ENCODE measurements around the gene DOK7. TPM values are rescaled to one million over a fixed set of nuclear protein-coding genes. Genes with fewer than 3 reads are reported as not detected.

The DOK7 gene
- total RNA-seq, 1 donor from 2014 or later: 5.1 TPM

DNA sequence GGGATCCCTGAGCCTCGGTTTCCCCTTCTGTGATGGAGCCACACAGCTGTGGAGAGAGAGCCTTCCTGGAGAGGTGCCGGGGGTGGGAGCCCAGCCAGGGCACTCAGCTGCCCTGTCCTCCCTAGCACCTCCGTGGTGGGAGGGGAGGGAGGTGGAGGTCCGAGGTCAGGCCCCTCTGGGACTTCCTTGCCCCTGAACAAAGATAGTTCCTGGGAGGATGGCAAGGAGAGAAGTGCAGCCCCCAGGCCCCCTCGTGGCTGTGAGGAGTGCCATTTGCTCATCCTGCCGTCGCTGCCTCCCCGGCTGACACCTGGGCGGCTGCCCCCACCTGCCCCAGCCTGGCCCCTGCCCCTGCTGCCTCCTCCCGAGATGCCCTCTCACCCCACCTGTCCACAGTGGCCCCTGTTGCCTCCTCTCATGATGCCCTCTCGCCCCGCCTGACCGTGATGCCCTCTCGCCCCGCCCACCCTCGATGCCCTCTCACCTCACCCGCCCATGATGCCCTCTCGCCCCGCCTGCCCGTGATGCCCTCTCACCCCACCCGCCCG, 12.7 kb downstream of the DOK7 start:
- peak; percentile 19 for DNase-seq
- peaks cover 1% of the 10 kb centered on the region for H3K4me1 Mint-ChIP-seq (ENCODE audit: low read depth, unreplicated experiment)
- no peaks in the 10 kb centered on the region for H3K36me3 Mint-ChIP-seq (ENCODE audit: unreplicated experiment)
- H3K4me3 Mint-ChIP-seq (ENCODE audit: unreplicated experiment): no peak overlapping the region
- no peak for TF ChIP-seq CTCF (IDR thresholded peaks at IDR 0.05; ENCODE audit: partially characterized antibody, unreplicated experiment)
- H3K27me3 Mint-ChIP-seq (ENCODE audit: unreplicated experiment): peaks cover 5% of the 10 kb centered on the region
- no peaks in the 10 kb centered on the region for H3K9me3 Mint-ChIP-seq (ENCODE audit: unreplicated experiment)
- no peak overlapping the region for H3K27ac Mint-ChIP-seq (ENCODE audit: unreplicated experiment)

DNA sequence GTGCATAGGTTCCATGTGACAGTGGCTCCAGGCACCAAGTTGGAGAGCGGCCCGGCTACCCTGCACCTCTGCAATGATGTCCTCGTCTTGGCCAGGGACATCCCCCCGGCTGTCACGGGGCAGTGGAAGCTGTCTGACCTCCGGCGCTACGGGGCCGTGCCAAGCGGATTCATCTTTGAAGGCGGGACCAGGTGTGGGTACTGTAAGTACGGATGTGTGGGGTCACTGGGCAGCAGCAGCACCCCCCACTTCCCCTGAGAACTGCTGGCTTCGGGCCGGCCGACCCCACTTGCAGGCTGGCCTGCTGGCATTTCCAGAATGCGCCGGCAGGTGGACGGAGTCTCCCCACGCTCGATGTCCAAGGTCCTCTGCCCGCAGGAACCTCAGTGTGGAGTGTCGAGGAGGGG, 13.2 kb downstream of the DOK7 start:
- no peak for TF ChIP-seq CTCF (IDR thresholded peaks at IDR 0.05; ENCODE audit: partially characterized antibody, unreplicated experiment)
- Mint-ChIP-seq H3K27ac (ENCODE audit: unreplicated experiment) (no peak overlapping the region), H3K36me3 (ENCODE audit: unreplicated experiment) (no peaks in the 10 kb centered on the region), H3K4me1 (ENCODE audit: low read depth, unreplicated experiment) (peaks cover 4% of the 10 kb centered on the region), H3K9me3 (ENCODE audit: unreplicated experiment) (no peaks in the 10 kb centered on the region), H3K4me3 (ENCODE audit: unreplicated experiment) (no peak overlapping the region), H3K27me3 (ENCODE audit: unreplicated experiment) (peaks cover 5% of the 10 kb centered on the region)
- peak; percentile 22 for DNase-seq

GRCh38 chr4:3476936-3477749, 14.0 kb downstream of the DOK7 start:
- Mint-ChIP-seq H3K9me3 (ENCODE audit: unreplicated experiment) (no peaks in the 10 kb centered on the region), H3K4me3 (ENCODE audit: unreplicated experiment) (no peak overlapping the region), H3K36me3 (ENCODE audit: unreplicated experiment) (no peaks in the 10 kb centered on the region), H3K27me3 (ENCODE audit: unreplicated experiment) (peaks cover 5% of the 10 kb centered on the region), H3K4me1 (ENCODE audit: low read depth, unreplicated experiment) (peaks cover 4% of the 10 kb centered on the region), H3K27ac (ENCODE audit: unreplicated experiment) (no peak overlapping the region)
- TF ChIP-seq CTCF (IDR thresholded peaks at IDR 0.05; ENCODE audit: partially characterized antibody, unreplicated experiment): no peak
- peak; percentile 13 for DNase-seq

GRCh38 chr4:3477750-3478430, 14.8 kb downstream of the DOK7 start:
- peaks cover 4% of the 10 kb centered on the region for H3K4me1 Mint-ChIP-seq (ENCODE audit: low read depth, unreplicated experiment)
- DNase-seq: peak; percentile 23
- H3K27me3 Mint-ChIP-seq (ENCODE audit: unreplicated experiment): peaks cover 5% of the 10 kb centered on the region
- H3K9me3 Mint-ChIP-seq (ENCODE audit: unreplicated experiment): peaks cover 2% of the 10 kb centered on the region
- H3K4me3 Mint-ChIP-seq (ENCODE audit: unreplicated experiment): no peak overlapping the region
- no peaks in the 10 kb centered on the region for H3K36me3 Mint-ChIP-seq (ENCODE audit: unreplicated experiment)
- TF ChIP-seq CTCF (IDR thresholded peaks at IDR 0.05; ENCODE audit: partially characterized antibody, unreplicated experiment): no peak
- no peak overlapping the region for H3K27ac Mint-ChIP-seq (ENCODE audit: unreplicated experiment)
